NCI-H187 treated with DMSO at 0.1 percent for 48 hours (cell line): ENCODE data around the gene ZNF777.
"Not testable (repeated sequence)": the region's sequence is repeated elsewhere in the genome, so short reads cannot be mapped to it uniquely, and the experiment has no call there.

Experiments used
- DNase-seq: peaks from one replicate; lab custom pipeline; 2025; lab: John Stamatoyannopoulos, UW

ZNF777 gene

GRCh38 chr7:149413083-149413482, 47.8 kb downstream of the ZNF777 start:
- DNase-seq = not testable (repeated sequence)

GRCh38 chr7:149409895-149410294, 51.0 kb downstream of the ZNF777 start:
- DNase-seq = no peak

GRCh38 chr7:149404825-149405224, 56.0 kb downstream of the ZNF777 start:
- DNase-seq = no peak

GRCh38 chr7:149404396-149404795, 56.5 kb downstream of the ZNF777 start:
- no peak for DNase-seq

GRCh38 chr7:149398195-149398820, 62.6 kb downstream of the ZNF777 start:
- DNase-seq = no peak

- DNase-seq = no peak
These were observed 63.3 kb downstream of the ZNF777 start for GRCh38 chr7:149397470-149398043.

- not testable (repeated sequence) for DNase-seq
These were observed 72.1 kb downstream of the ZNF777 start for GRCh38 chr7:149388550-149389335.

GRCh38 chr7:149386514-149386913, 74.3 kb downstream of the ZNF777 start:
- DNase-seq = not testable (repeated sequence)

GRCh38 chr7:149385195-149385950, 75.5 kb downstream of the ZNF777 start:
- no peak for DNase-seq
